Activated CD4-positive, CD25-positive, alpha-beta regulatory T cell treated with anti-CD3 and anti-CD28 coated beads, Interleukin-2, amount 50 U/mL, for 24 hours (primary cell): ENCODE results near the gene RELT.
A peak's percentile ranks its signal among the peaks of the same experiment; 100 is the strongest.

Experiments used
- ATAC-seq, 2 donors: fragments of 150-1000 bp; cut with Tn5 transposase; one replicate each; pipeline ENCODE4 v1.10.0; 2021; ENCODE audit warnings: mild to moderate bottlenecking in 1 of 2, moderate library complexity in 1 of 2

Gene RELT, protein sequence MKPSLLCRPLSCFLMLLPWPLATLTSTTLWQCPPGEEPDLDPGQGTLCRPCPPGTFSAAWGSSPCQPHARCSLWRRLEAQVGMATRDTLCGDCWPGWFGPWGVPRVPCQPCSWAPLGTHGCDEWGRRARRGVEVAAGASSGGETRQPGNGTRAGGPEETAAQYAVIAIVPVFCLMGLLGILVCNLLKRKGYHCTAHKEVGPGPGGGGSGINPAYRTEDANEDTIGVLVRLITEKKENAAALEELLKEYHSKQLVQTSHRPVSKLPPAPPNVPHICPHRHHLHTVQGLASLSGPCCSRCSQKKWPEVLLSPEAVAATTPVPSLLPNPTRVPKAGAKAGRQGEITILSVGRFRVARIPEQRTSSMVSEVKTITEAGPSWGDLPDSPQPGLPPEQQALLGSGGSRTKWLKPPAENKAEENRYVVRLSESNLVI

DNA sequence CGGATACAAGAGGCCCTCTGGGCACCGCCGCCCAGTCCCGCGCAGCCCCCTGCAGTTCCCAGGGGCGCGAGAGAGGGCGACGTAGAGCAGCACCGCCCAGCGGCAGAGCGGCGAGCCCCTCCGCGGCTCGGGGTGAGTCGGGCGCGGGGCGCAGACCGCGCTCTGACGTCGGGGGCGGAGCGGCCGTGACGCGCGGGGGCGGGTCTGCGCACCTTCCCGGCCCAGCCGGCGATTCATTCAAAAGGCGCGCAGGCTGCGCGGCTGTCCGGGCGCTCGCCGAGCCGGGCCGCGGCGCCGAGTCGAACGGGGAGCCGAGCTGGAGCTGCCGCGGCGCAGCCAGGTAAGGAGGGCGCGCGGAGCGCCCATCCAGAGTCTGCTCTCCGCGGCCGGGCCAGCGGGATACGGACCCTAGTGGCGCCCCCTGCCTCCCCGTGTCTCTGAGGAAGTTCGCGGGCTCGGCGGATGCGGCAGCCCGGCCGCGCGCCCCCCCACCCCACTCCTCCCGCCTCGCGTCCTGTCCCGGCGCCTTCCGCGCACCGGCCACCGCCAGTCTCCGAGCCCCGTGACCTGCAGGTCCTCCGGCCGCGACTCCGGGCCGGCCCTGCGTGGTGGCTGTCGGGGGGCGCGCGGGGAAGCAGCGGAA is at the start of gene RELT:
RELT (plus strand) TSS at position 240 of the 643 bp plus-strand sequence. CDS start 12,738 bp downstream, outside the sequence.
- ATAC-seq = peak; percentile 83 to 84

DNA sequence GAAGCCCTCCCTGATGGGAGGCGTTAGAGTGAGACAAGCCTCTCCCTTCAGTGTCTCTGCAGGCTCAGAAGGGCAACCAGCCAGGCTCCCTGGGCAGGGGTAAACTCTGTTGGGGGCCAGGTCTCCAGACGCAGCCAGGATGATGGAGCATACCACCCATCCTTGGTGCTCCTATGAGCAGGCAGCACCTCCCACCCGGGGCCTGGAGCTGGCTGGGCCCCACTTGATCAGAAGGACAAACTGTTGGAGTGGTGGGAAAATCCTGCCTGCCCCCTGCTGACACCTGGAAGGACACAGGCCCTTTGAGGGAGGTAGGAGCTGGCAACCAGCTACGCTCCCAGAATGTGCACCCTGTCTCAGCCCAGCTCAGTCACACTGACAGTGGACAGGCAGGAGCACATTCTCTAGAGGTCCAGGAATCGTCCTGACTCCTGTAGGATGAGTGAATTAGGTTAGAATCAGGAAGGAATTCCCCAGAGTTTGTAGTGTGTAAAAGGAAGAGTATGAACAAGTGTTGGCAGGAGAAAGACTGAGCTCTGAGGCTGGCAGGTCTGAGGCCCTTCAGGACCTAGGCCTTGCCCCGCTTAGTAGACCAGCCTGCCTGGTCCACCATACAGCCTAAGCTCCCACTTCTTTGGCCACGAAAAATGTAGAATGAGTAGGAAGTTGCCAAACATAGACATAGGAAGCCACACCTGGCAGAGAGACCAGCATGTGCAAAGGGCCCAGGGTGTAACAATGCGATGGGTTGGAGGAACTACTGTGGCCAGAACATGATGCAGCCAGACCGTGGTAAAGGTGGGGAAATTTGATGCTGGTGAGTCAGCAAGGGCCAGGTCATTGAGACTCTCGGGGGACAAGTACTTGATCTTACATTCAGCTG is 49.0 kb upstream of the RELT start:
- peak; percentile 44 to 49 for ATAC-seq

DNA sequence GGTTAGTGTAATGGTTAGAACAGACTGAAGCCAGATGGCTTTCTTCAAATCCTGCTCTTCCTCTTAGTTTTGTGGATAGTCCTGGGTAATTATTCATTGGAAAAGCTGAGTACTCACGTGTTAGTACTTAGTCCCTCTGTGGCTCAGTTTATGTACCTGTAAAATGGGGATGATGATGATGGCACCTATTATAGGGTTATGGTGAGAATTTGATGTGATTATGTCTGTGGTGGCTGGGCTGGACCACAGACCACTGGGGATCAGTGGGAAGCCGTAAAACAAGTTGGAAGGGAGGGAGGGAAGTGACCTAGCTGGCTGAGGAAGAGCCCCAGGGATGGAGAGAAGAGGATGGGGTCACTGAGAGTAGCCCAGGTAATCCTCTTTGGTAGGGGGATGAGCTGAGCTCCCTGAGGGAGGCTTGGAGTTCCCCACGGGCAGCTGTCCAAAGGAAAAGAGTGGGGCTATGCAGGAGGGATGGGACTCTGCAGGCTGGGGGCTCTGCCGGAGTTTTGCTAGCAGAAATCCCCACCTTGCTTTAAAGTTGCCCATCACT is 48.3 kb upstream of the RELT start:
- no peak for ATAC-seq

DNA sequence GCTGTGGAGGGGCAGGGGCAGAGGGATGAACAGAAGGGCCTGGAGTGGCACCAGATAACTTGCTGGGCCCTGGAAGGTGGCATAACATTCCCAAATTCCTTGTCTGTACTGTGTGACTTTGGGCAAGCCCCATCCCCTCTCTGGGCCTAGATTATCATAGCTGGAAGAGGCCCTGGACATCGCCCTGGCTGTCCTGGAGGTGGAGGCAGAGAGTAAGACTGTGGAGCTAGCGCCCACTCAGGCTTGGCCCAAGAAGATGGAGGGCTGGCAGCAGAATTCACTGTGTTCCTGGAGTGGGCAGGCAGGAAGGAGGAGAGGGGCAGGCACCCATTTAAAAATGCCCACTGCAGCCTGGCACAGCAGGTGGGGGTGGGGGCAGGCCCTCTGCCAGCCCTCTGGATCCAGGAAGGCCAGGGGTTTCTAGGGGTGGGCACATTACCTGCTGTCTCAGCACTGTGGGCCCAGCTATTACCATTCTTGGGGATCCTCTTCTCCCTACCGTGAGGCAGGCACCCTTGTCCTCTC is 45.6 kb upstream of the RELT start:
- no peak for ATAC-seq

DNA sequence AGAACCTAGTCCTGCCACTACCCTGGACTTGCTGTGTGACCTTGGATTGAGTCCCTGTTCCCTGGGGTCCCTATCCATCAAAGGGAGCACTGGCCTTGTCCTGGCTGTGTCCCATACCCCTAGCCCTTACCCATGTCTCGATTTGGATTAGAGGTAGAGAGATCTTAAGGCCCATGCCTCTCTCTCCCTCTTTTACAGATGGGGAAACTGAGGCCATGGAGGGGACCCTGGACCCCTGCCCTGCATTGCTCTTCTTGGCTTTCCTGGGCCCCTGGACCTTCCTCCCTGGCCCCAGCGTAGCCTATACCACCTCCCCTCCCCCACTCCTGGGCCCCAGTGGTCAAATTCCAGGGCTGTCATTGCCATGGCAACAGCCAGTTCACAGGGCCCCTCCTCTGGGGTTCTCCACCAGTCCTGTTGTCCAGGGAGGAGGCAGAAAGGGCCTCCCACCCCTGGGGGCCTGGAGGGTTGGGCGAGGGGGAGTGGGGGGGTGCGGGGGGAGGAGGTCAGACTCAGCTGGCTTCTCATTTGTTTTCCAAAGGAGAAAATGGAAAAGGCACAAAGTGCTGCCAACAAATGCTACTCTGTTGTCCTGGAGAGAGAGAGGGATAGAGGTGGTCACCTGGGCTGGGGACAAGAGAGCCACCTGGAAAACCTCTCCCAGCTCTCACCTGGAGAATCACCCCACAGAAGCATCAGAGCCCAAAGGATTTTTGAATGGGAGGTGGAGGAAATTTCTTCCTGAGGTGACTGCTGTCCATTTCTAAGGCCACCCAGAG is 44.9 kb upstream of the RELT start:
- no peak for ATAC-seq

DNA sequence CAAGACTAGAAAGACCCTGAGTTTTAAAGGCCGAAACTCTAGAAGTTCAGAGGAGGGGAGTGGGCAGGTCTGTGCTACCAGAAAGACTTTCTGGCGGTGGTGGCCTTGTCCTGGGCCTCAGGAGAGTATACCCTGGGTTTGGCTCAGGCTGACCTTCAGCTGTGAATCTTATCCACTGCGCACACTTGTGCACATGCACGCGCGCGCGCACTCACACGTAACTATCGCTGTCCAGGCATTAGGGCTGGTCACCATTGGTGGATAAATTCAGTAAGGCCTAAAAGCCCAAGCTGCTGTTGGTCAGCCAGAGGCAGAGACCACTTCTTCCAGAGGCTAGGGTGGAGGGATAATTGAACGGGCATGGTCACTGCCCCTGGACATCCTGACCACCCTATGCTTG is 43.0 kb upstream of the RELT start:
- no peak for ATAC-seq

DNA sequence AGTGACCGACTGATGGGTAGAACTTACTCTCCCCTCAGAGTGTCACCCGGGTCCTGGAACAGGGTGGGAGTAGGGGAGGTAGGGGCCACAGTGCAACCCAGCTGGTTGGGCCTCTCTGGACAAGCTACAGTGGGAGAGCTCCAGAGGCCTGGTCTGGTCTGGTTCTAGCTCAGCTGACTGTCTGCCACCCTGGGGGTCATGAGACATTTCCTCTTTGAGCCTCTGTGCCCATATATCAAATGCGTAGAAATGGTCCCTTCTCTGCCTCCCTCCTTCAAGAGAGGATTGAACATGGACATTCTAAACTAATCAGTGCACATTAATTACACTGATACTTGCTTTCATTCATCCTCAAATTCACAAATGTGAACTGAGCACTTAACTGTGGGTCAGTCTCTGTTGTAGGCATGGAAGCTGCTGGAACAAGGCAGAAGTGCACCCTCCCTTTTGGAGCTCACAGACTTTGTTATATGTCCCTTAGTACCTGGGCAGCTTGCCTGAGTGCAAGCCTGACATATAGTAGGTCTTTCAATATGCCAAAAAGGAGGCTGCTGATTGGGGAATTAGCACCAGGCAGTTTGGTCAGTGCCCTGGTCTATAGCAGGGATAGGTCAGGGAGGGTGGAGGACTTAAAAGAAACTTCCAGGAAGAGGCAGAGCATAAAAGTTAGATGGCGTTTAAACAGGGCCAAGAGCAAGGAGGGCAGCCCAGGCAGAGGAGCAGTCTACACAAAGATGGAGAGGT is 42.4 kb upstream of the RELT start:
- ATAC-seq = no peak

DNA sequence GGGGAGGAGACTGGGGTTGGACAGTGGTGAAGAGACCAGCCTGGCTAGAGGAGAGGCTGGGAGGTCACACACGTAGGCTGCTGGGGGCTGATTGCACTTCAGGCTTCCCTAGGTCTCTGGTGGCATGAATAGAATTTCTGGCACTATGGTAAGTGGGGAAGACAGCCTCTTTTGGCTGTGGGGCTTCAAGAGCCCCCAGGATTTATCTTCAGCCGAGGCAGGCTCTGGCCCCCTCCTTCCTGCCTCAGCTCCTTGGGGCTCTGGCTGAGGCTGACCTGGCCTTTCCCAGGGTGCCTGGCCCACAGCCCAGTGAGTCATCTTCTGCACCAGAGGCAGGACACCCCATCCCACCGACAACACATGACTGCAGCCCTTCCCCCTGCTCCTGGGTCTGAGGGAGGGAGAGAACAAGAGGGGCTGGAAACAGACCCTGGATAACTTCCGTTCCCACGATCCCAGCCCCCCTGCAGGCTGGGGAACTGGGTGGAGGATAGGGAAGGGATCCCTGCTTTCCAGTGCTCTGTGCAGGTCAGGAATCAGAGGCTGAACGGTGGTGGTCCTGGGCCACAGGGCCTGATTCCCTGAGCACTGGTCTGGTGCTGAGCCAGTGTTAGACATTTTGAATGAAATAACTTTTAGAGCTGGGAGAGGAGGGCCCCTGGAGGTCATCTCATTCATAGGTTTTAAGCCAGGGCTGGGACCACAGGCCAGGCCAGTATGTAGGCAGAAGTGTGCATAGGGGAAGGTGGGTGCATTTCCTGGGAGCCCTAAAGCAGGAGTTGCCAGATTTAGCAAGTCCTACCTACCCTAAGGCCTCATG is 41.6 kb upstream of the RELT start:
- no peak for ATAC-seq

DNA sequence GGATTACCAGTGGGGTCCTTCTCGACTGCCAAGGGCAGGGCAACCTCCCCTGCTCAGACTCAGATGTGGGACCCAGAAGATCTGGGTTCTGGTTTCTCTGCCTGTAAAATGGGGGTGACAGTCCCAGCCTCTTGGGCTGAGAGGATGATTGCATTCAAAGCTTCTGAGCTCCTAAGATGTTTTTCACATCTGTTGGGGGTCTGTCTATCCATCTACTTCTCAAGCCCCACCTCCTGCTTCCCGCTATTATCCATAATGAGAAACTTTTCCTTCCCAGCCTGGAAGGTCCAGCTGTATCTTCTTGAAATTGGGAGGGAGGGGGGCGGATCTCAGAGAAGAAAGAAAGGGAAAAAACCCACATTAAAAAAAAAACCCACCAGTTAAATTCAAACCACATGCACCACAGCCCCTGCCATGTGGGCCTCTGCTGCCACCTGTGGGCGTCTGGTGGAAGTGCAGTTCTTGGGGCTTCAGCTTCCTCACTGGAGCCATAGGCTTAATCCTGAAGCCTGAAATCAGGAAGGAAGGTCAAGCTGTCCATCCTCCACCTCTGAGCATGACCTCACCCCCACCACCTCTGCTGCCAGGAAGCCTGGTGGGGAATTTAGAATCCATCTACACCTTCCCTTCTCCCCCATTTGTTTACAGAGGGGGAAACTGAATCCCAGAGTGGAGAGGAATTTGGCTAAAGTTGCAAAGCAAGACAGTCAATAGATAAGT is 40.8 kb upstream of the RELT start:
- ATAC-seq = peak; percentile 56 to 70

DNA sequence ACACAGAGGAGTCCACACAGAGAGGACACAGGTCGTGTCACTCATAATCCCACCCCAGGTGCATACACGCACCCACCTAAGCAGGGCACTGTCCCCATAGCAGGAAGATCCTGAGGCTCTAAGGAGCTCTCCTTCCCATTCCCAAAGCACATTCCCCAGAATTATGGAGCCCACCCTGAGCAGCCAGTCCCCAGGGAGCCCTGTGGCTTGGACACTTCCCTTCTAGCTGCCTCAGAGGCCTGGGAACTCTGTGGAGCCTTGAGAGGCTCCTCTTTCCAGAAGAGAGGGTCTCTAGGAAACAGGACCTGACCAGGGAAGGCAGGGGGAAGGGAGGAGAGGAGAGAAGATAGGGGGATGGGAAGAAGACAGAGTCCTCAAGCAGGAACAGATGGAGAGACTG is 38.4 kb upstream of the RELT start:
- no peak for ATAC-seq

DNA sequence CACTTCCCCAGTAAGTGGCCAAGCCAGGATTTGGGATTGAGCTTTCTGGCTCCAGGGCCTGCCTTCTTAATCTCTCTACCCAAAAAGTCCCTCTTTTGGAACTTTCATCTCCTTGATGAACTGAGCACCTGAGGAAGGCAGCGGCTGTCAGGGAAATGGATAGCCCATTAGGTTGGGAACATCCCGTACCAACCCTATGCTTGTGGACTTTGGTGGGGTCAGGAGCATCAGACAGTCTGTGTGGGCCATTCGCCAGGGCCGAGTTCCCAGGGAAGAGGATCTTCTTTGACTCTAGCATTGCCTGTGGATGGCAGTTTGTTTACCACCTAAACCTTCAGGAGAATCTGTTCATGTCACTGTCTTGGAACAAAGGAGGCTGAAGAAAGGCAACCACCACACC is 37.9 kb upstream of the RELT start:
- ATAC-seq = no peak

DNA sequence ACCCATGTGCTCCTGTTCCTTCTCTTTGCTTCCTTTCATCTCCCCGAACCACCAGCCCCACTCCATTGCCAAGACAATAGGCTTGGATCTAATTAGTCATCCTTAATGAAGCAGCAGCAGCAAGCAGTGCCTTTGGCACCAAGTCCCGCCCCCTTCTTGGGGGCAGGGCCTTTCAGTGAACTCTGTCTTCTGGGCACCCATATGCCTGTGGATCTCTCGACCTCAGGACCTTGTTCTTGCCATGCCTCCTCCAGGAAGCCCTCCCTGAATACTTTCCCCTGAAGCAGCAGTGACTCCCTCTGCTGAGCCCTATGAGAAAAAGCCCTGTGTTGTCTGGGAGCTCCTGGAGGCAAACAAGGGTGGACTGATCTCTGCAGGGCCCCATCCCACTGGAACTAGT is 36.0 kb upstream of the RELT start:
- ATAC-seq = no peak

DNA sequence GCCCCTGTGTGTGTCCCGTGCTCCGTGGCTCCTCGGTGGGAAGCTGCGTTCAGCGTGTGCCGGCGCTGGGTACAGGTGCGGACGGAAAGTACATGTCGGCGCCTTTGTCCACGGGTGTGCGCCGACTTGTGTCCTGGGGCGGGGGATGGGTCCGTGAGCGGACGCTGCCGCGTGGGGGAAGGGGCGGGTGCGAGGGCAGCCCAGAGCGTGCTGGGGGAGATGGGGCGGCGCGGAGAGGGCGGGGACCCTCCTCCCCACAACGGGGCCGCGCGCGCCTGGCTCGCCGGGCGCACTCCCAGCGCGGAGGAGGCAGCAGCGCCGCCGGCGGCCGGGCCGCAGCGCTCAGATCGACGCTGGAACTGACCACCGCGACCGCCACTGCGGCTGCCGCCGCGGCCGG is 33.6 kb upstream of the RELT start:
- no peak for ATAC-seq

DNA sequence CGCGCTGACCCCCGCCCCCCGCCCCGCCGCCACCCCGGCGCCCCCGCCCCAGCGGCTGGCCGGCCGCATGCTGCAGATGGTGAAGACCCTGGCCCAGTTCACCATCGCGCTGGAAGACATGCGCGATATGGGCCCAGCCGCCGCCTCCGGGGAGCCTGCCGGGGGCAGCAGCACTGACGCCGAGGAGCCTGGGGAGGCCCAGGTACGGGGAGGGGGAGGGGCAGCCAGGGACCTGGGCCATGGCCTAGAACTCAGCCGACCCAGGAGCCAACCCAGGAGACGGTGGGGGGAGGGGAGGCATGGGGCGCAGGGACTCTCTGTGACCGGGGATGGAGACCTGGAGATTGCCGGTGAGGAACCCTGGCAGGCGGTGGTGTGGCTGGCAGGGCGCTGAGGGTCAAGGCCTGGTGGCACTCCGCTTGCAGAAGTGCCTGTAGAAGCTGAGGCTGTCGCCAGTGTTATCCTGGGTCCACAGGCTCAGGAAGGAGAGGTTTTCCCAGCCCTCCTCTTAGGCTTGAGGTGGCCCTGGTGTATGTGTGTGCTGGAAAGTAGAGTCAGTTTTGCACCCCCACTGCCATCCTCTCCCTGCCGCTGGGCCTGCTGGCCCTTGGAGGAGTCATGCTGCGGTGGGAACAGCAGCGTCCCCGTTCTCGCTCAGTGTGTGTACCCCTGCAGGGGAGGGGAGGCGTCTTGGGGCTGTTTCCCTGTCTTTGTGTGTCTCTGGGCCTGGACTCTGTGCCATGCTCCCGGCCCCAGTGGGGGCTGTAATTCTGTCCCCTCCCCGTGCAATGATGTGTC is 32.9 kb upstream of the RELT start:
- ATAC-seq = no peak

DNA sequence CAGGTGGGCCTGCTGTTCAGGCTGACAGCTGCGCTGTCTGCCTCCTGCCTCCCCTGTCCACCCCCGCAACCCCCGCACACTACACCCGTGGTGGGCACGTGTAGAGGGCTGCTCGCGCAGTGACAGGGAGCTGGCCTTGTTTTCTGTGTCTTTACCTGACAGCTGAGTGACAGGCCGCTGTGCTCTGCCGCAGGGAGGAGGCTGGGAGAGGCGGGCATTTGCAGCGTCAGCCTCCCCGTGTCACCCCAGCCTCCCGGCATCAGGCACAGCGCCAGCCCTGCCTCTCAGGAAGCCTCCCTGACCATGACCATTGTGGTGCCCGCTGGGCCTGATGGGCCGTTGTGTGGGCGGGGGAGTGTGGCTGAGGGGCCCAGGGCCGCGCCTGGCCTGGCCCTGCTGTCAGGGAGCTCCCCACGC is 32.0 kb upstream of the RELT start:
- no peak for ATAC-seq

DNA sequence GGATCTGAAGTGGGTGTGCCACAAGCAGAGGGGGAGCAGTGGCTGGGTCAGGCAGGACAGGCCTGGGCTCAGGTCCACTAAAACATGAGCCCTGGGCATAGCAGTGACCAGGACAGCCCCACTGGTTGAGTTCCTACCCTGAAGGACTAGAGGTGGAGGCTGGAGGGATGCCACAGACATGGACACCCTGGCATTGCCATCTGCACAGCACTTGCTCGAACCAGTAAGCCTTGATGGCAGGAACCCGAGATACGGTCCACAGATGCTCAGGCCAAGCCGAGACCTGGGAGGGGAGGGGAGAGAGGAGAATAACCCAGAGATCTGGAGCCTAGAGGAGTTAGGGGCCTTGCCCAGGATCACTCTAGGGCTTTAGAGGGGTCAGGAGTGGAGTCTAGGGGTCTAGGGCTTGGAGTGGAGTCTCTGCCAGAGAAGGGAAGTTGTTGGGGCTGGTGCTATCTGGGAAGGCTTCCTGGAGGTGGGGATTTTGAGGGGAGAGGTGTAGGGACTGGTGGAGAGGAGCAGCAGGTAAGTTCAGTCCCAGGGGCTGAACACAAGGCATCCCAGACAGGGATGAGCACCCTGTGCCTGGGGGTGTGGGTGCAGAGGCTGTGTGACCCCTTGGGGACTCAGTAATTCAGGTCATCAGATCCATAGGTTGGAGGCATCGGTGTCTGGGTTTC is 30.6 kb upstream of the RELT start:
- ATAC-seq = no peak

DNA sequence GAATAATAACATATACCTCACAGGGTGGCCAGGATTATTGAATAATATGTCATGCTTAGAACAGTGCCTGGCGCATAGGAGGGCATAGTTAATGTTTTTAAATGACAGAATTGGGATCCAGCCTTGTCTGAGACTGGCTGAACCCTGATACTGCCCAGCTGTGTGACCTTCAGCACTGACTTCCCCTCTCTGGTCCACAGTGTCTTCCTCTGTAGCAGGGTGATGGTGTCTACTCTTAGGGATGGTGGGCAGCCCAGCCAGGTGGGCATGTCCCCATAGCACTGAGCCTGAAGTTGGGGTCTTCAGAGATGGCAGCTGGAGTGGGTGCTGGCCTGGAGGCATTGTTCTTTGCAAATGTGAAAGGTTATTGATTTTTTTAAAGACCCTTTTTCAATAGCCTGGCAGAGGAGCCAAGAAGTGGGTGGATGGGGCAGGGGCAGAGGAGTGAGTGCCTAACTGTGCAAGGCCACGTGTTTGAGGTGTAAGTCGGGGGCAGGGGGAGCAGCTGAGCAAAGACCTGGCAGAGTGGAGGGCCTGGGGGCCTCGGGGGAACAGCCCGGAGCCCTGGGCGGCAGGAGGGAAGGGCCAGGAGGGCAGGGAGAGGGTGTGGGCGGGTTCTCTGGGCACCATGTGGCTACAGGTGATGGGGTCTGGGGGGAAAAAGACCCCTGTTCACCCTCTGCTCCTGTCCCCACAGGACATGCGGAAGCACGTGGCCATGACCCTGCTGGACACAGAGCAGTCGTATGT is 29.8 kb upstream of the RELT start:
- no peak for ATAC-seq
